ENCODE measurements around the gene OR7C2.

The OR7C2 gene

GRCh38 chr19:14978161-14978776 lies 37.0 kb downstream of the OR7C2 start:
- no peak for DNase-seq (ENCODE audit: low read depth in 1 of 2, low spot score in 1 of 2)

GRCh38 chr19:14979476-14980255 lies 38.4 kb downstream of the OR7C2 start, which contains the start of gene SLC1A6:
Gene SLC1A6, minus strand, starts transcription at chr19:14979864. Its CDS starts 6,954 bp downstream, at chr19:14972910.
- no peak for DNase-seq (ENCODE audit: low read depth in 1 of 2, low spot score in 1 of 2)

- no peak for DNase-seq (ENCODE audit: low read depth in 1 of 2, low spot score in 1 of 2)
Measured at GRCh38 chr19:14985133-14985532, 43.8 kb downstream of the OR7C2 start.
